Mammary epithelial cell (primary cell): ENCODE results near the gene DGCR8.

ENCODE experiments used
- EZH2 ChIP-seq: IDR thresholded peaks from 2 replicates; pipeline ENCODE4 v1.6.1; 2012; ENCODE audit warnings: low read length, inconsistent platforms, borderline replicate concordance
- TF ChIP-seq, protein P1 (sequence below), 2 donors: IDR thresholded peaks in 1 of 2; conservative IDR thresholded peaks in 1 of 2; 2 replicates each; pipeline ENCODE4 v1.5.1; 2011 to 2012; ENCODE audit warnings: inconsistent platforms in 2 of 2, low read length in 2 of 2, mild to moderate bottlenecking in 2 of 2, control low read depth in 1 of 2, low read depth in 1 of 2; ENCODE audit not compliant: insufficient read depth in 1 of 2; ENCODE audit errors: extremely low read depth in 1 of 2

DNA sequence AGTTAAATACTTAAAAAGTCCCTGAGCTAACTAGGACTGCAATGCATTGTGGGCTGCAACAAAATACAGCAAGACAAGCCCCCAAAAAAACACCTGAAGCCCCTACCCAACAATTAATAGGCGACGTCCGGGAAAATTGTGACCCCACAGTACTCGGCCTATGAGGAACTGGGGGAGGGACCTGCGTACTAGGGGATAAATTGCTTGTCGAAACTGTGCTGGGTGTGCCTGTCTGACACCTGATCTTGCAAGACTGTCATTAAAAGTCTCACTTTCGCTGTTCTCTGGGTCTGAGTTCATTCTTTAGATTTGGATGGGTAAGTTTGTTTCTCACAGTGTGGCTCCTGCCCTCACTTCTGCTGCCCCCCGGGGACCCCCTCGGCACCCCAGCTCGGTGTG, 44.0 kb upstream of the DGCR8 start:
- no peak for TF ChIP-seq EZH2
- TF ChIP-seq, protein P1, sequence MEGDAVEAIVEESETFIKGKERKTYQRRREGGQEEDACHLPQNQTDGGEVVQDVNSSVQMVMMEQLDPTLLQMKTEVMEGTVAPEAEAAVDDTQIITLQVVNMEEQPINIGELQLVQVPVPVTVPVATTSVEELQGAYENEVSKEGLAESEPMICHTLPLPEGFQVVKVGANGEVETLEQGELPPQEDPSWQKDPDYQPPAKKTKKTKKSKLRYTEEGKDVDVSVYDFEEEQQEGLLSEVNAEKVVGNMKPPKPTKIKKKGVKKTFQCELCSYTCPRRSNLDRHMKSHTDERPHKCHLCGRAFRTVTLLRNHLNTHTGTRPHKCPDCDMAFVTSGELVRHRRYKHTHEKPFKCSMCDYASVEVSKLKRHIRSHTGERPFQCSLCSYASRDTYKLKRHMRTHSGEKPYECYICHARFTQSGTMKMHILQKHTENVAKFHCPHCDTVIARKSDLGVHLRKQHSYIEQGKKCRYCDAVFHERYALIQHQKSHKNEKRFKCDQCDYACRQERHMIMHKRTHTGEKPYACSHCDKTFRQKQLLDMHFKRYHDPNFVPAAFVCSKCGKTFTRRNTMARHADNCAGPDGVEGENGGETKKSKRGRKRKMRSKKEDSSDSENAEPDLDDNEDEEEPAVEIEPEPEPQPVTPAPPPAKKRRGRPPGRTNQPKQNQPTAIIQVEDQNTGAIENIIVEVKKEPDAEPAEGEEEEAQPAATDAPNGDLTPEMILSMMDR (conservative IDR thresholded peaks at IDR 0.05 in 1 of 2, IDR thresholded peaks at IDR 0.05 in 1 of 2; ENCODE audit: extremely low read depth in 1 of 2, insufficient read depth in 1 of 2, low read depth in 1 of 2, low read length in 2 of 2): no peak
